WTC11 (cell line): ENCODE measurements around the gene HOXB5. TPM values are rescaled to one million over a fixed set of nuclear protein-coding genes. Genes with fewer than 3 reads are reported as not detected.

ENCODE experiments used
- ATAC-seq: fragments of 200-7000 bp; cut with Tn5 transposase; 2 replicates; pipeline ENCODE4 v1.10.0; 2021; ENCODE audit warnings: mild to moderate bottlenecking, moderate library complexity
- CTCF ChIA-PET: fragments of 300-600 bp; sonication (Branson Sonifier 250); formaldehyde crosslinking; loops from one replicate; lab custom pipeline; 2021; ENCODE audit warnings: antibody characterized with exemption; lab: Charles Lee
- POLR2A ChIA-PET: fragments of 350-600 bp; sonication (Branson Sonifier 250); formaldehyde crosslinking; loops from one replicate; lab custom pipeline; 2021; ENCODE audit warnings: antibody characterized with exemption; lab: Charles Lee
- DNase-seq: peaks from one replicate; pipeline ENCODE4 v3.0.0; 2021; ENCODE audit warnings: low spot score
- H3K27ac Mint-ChIP-seq: 2 replicates; pipeline ENCODE4 v1.8.0; 2021; ENCODE audit warnings: mixed read lengths
- H3K27me3 Mint-ChIP-seq: 2 replicates; pipeline ENCODE4 v1.8.0; 2021; ENCODE audit warnings: low read depth, mild to moderate bottlenecking, moderate library complexity, mixed read lengths
- H3K36me3 Mint-ChIP-seq: 2 replicates; pipeline ENCODE4 v1.8.0; 2021; ENCODE audit warnings: mixed read lengths
- H3K4me1 Mint-ChIP-seq: 2 replicates; pipeline ENCODE4 v1.8.0; 2022; ENCODE audit warnings: mixed read lengths
- H3K4me3 Mint-ChIP-seq: 2 replicates; pipeline ENCODE4 v1.8.0; 2021; ENCODE audit warnings: mild to moderate bottlenecking, moderate library complexity, mixed read lengths
- H3K9me3 Mint-ChIP-seq: 2 replicates; pipeline ENCODE4 v1.8.0; 2021; ENCODE audit warnings: mixed read lengths
- ATF2 ChIP-seq: sonication (generic); formaldehyde crosslinking; IDR thresholded peaks from 2 replicates; pipeline ENCODE4 v1.8.1; 2022; ENCODE audit warnings: low read depth, missing genetic modification reagents, borderline replicate concordance
- CREB1 ChIP-seq: sonication (generic); formaldehyde crosslinking; IDR thresholded peaks from 2 replicates; pipeline ENCODE4 v1.8.0; 2023; ENCODE audit warnings: mild to moderate bottlenecking, missing genetic modification reagents
- CTCF ChIP-seq: fragments of 200-600 bp; IDR thresholded peaks from 2 replicates; pipeline ENCODE4 v1.8.0; 2022; ENCODE audit warnings: antibody characterized with exemption
- E2F5 ChIP-seq: sonication (generic); formaldehyde crosslinking; IDR thresholded peaks from 2 replicates; pipeline ENCODE4 v1.8.1; 2022; ENCODE audit warnings: mild to moderate bottlenecking, moderate library complexity, missing genetic modification reagents
- ELF4 ChIP-seq: sonication (generic); formaldehyde crosslinking; IDR thresholded peaks from 2 replicates; pipeline ENCODE4 v1.8.1; 2022; ENCODE audit warnings: low read depth, mild to moderate bottlenecking, moderate library complexity, missing genetic modification reagents
- GABPB1 ChIP-seq: sonication (generic); formaldehyde crosslinking; IDR thresholded peaks from 2 replicates; pipeline ENCODE4 v1.8.1; 2023; ENCODE audit warnings: mild to moderate bottlenecking, missing genetic modification reagents
- HMGA2 ChIP-seq: fragments of 250-450 bp; sonication (Bioruptor Pico); IDR thresholded peaks from 2 replicates; pipeline ENCODE4 v1.4.0; 2021; ENCODE audit warnings: mild to moderate bottlenecking, moderate library complexity
- IRF2 ChIP-seq: sonication (generic); formaldehyde crosslinking; IDR thresholded peaks from 2 replicates; pipeline ENCODE4 v1.8.0; 2022; ENCODE audit warnings: low read depth, missing genetic modification reagents, borderline replicate concordance
- MLX ChIP-seq: sonication (generic); formaldehyde crosslinking; IDR thresholded peaks from 2 replicates; pipeline ENCODE4 v1.8.1; 2023; ENCODE audit warnings: mild to moderate bottlenecking, missing genetic modification reagents, moderate library complexity
- MYBL2 ChIP-seq: sonication (generic); formaldehyde crosslinking; IDR thresholded peaks from 2 replicates; pipeline ENCODE4 v1.8.1; 2023; ENCODE audit warnings: mild to moderate bottlenecking, moderate library complexity, missing genetic modification reagents
- NFATC4 ChIP-seq: fragments of 250-450 bp; sonication (Bioruptor Pico); IDR thresholded peaks from 2 replicates; pipeline ENCODE4 v1.9.0; 2021; ENCODE audit warnings: mild to moderate bottlenecking
- NFE2L1 ChIP-seq: sonication (generic); formaldehyde crosslinking; IDR thresholded peaks from 2 replicates; pipeline ENCODE4 v1.8.1; 2023; ENCODE audit warnings: missing genetic modification reagents
- NR1H2 ChIP-seq: sonication (generic); formaldehyde crosslinking; IDR thresholded peaks from 2 replicates; pipeline ENCODE4 v1.9.0; 2021; ENCODE audit warnings: mild to moderate bottlenecking, moderate library complexity, missing genetic modification reagents
- NR2C2 ChIP-seq: sonication (generic); formaldehyde crosslinking; IDR thresholded peaks from 2 replicates; pipeline ENCODE4 v1.8.0; 2022; ENCODE audit warnings: mild to moderate bottlenecking, missing genetic modification reagents
- PREB ChIP-seq: sonication (generic); formaldehyde crosslinking; IDR thresholded peaks from 2 replicates; pipeline ENCODE4 v1.8.1; 2022; ENCODE audit warnings: mild to moderate bottlenecking, missing genetic modification reagents, moderate library complexity, borderline replicate concordance
- SMAD3 ChIP-seq: sonication (generic); formaldehyde crosslinking; IDR thresholded peaks from 2 replicates; pipeline ENCODE4 v1.8.0; 2022; ENCODE audit warnings: missing genetic modification reagents, mild to moderate bottlenecking, borderline replicate concordance
- SMAD4 ChIP-seq: sonication (generic); formaldehyde crosslinking; IDR thresholded peaks from 2 replicates; pipeline ENCODE4 v1.8.0; 2022; ENCODE audit warnings: mild to moderate bottlenecking, missing genetic modification reagents
- SP1 ChIP-seq: sonication (generic); formaldehyde crosslinking; conservative IDR thresholded peaks from 2 replicates; pipeline ENCODE4 v1.8.1; 2022; ENCODE audit warnings: missing genetic modification reagents
- ZMAT4 ChIP-seq: fragments of 250-450 bp; sonication (Bioruptor Pico); IDR thresholded peaks from 2 replicates; pipeline ENCODE4 v1.9.0; 2021; ENCODE audit warnings: mild to moderate bottlenecking
- ZNF219 ChIP-seq: sonication (generic); formaldehyde crosslinking; IDR thresholded peaks from 2 replicates; pipeline ENCODE4 v1.8.0; 2023; ENCODE audit warnings: missing genetic modification reagents, mild to moderate bottlenecking, borderline replicate concordance
- ZNF317 ChIP-seq: sonication (generic); formaldehyde crosslinking; IDR thresholded peaks from 2 replicates; pipeline ENCODE4 v1.8.1; 2023; ENCODE audit warnings: low read depth, mild to moderate bottlenecking, moderate library complexity, missing genetic modification reagents, borderline replicate concordance
- total RNA-seq: library from RNA; stranded (reverse); gene quantifications from 3 replicates; pipeline ENCODE4 v1.2.3, GENCODE V29; 2021

Gene HOXB5
- total RNA-seq, 1 experiment from 2014 or later, result not detected

- TF ChIP-seq ZMAT4 (CRISPR knock-in tag) (no peak), ZNF317 (no peak), E2F5 (CRISPR knock-in tag) (no peak)
Measured at GRCh38 chr17:48604770-48605329, 11.3 kb upstream of the HOXB5 start, which contains the start of gene HOXB6 (continued).

GRCh38 chr17:48603959-48604769 lies 10.6 kb upstream of the HOXB5 start:
- Mint-ChIP-seq H3K4me3 (no peak overlapping the region), H3K27me3 (peaks cover 100% of the 10 kb centered on the region; the same call in 1 of the 2 replicates), H3K36me3 (0 out of 2 replicates have a peak, but pooled peaks cover 5% of the 10 kb centered on the region), H3K27ac (no peak overlapping the region), H3K4me1 (peaks cover 12% of the 10 kb centered on the region), H3K9me3 (no peaks in the 10 kb centered on the region)
- DNase-seq (no peak), ATAC-seq (no peak)
- TF ChIP-seq HMGA2 (CRISPR knock-in tag) (no peak), ZNF219 (CRISPR knock-in tag) (no peak), MYBL2 (no peak), ATF2 (CRISPR knock-in tag) (no peak), NR2C2 (no peak), NFE2L1 (no peak), GABPB1 (CRISPR knock-in tag) (no peak), SMAD4 (CRISPR knock-in tag) (no peak), SP1 (no peak), ELF4 (no peak), NR1H2 (CRISPR knock-in tag) (no peak), CTCF (no peak), SMAD3 (CRISPR knock-in tag) (no peak)
- POLR2A ChIA-PET, result interaction anchor here (0.7 kb wide), 1 partner anchor 46 kb away, joined by 4 read pairs; no protein-coding TSS in a partner anchor
- CTCF ChIA-PET, result interaction anchor here (0.6 to 0.7 kb wide), 3 partner anchors 9 to 1565 kb away, joined by 3 to 4 read pairs (median 3); no protein-coding TSS in a partner anchor

- ChIA-PET POLR2A (interaction anchor here (0.6 kb wide), 1 partner anchor 97 kb away, joined by 5 read pairs; no protein-coding TSS in a partner anchor), CTCF (interaction anchor here (0.7 to 1.6 kb wide), 10 partner anchors 11 to 341 kb away, joined by 3 to 5 read pairs (median 4); partner anchors contain the start of gene HOXB3)
- ATAC-seq, result no peak
- H3K4me3 Mint-ChIP-seq, result no peak overlapping the region
- H3K27me3 Mint-ChIP-seq, result peaks cover 100% of the 10 kb centered on the region; the same call in 1 of the 2 replicates
- no peak overlapping the region for H3K27ac Mint-ChIP-seq
- no peak for DNase-seq
- 0 out of 2 replicates have a peak, but pooled peaks cover 3% of the 10 kb centered on the region for H3K36me3 Mint-ChIP-seq
- no peaks in the 10 kb centered on the region for H3K9me3 Mint-ChIP-seq
- peaks cover 23% of the 10 kb centered on the region for H3K4me1 Mint-ChIP-seq
- TF ChIP-seq PREB, result no peak
- no peak for TF ChIP-seq IRF2 (CRISPR knock-in tag)
- TF ChIP-seq CREB1 (CRISPR knock-in tag), result no peak
- TF ChIP-seq NFATC4, result no peak
- TF ChIP-seq MLX (CRISPR knock-in tag), result no peak
- no peak for TF ChIP-seq ELF4
Measured at GRCh38 chr17:48601539-48602425, 8.2 kb upstream of the HOXB5 start.
